Glutamatergic neuron (in vitro differentiated cells): ENCODE results near the gene NMU. TPM values are rescaled to one million over a fixed set of nuclear protein-coding genes. Genes with fewer than 3 reads are reported as not detected.

Source experiments
- DNase-seq: peaks from one replicate; pipeline ENCODE4 v3.0.0; 2022
- H3K27ac Mint-ChIP-seq: one replicate; pipeline ENCODE4 v1.8.0; 2020; ENCODE audit warnings: mild to moderate bottlenecking, mixed read lengths, inconsistent platforms; ENCODE audit not compliant: unreplicated experiment
- H3K27me3 Mint-ChIP-seq: one replicate; pipeline ENCODE4 v1.8.0; 2020; ENCODE audit warnings: mild to moderate bottlenecking, moderate library complexity, mixed read lengths, inconsistent platforms; ENCODE audit not compliant: unreplicated experiment
- H3K36me3 Mint-ChIP-seq: one replicate; pipeline ENCODE4 v1.8.0; 2020; ENCODE audit warnings: mild to moderate bottlenecking, mixed read lengths, inconsistent platforms; ENCODE audit not compliant: unreplicated experiment
- H3K4me1 Mint-ChIP-seq: one replicate; pipeline ENCODE4 v1.8.0; 2020; ENCODE audit warnings: mild to moderate bottlenecking, low read depth, mixed read lengths, inconsistent platforms; ENCODE audit not compliant: unreplicated experiment
- H3K4me3 Mint-ChIP-seq: one replicate; pipeline ENCODE4 v1.8.0; 2020; ENCODE audit warnings: mild to moderate bottlenecking, mixed read lengths, inconsistent platforms; ENCODE audit not compliant: unreplicated experiment
- H3K9me3 Mint-ChIP-seq: one replicate; pipeline ENCODE4 v1.8.0; 2020; ENCODE audit warnings: mild to moderate bottlenecking, moderate library complexity, mixed read lengths, inconsistent platforms; ENCODE audit not compliant: unreplicated experiment
- total RNA-seq: library from RNA; stranded (reverse); fragmentation: NEBNext Ultra II Directional; extraction: Animal tissue kit (Norgen Biotek cat#: 25700); gene quantifications from one replicate; pipeline ENCODE4 v1.2.1, GENCODE V29; 2021; ENCODE audit not compliant: unreplicated experiment
- TF ChIP-seq, protein P1 (sequence below): fragments of 200-600 bp; sonication (generic); IDR thresholded peaks from one replicate; pipeline ENCODE4 v1.5.0; 2021; ENCODE audit not compliant: partially characterized antibody, unreplicated experiment

The NMU gene
- total RNA-seq, 1 donor from 2014 or later, result 9.4 TPM

DNA sequence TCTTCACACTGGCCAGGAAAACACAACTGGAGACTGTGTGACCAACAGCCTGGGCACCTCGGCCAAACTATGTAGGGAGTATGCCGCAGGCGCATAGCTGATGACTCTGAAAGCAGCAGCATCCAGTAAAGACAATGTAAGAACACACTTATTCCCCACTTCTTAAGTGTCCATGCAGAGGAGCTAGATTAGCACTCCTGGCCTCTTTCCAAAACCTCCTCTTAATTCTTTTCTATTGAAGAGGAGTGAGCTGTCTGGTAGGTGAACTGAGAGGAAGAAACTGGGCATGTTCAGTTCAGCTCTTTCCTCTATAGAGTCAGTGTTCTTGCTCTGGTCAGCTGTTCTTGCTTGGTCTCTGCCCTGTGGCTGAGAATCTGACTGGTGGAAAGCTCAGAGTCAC is 21.1 kb downstream of the NMU start:
- no peak overlapping the region for H3K4me3 Mint-ChIP-seq
- H3K27ac Mint-ChIP-seq, result no peak overlapping the region
- H3K4me1 Mint-ChIP-seq, result no peaks in the 10 kb centered on the region
- DNase-seq, result no peak
- TF ChIP-seq, protein P1, sequence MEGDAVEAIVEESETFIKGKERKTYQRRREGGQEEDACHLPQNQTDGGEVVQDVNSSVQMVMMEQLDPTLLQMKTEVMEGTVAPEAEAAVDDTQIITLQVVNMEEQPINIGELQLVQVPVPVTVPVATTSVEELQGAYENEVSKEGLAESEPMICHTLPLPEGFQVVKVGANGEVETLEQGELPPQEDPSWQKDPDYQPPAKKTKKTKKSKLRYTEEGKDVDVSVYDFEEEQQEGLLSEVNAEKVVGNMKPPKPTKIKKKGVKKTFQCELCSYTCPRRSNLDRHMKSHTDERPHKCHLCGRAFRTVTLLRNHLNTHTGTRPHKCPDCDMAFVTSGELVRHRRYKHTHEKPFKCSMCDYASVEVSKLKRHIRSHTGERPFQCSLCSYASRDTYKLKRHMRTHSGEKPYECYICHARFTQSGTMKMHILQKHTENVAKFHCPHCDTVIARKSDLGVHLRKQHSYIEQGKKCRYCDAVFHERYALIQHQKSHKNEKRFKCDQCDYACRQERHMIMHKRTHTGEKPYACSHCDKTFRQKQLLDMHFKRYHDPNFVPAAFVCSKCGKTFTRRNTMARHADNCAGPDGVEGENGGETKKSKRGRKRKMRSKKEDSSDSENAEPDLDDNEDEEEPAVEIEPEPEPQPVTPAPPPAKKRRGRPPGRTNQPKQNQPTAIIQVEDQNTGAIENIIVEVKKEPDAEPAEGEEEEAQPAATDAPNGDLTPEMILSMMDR, result no peak
- no peaks in the 10 kb centered on the region for H3K9me3 Mint-ChIP-seq
- no peaks in the 10 kb centered on the region for H3K36me3 Mint-ChIP-seq
- H3K27me3 Mint-ChIP-seq, result peaks cover 3% of the 10 kb centered on the region

DNA sequence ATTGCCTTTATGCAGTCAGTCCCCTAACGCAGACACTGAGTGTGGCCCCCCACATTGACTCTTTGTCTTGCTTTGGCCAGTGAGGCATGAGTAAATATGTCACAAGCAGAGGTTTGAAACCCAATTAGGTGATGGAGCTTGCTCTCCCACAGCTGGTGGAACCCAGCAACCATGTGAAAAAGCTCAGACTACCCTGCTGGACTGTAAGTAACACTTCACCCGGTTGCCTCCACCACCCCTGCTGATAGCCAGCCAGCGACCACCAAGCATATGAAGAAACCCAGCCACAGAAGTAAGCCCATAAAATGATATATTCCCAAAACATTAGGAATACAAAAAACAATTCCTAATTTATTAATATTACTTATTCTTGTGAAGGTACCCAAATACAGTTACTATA is 22.5 kb downstream of the NMU start:
- no peaks in the 10 kb centered on the region for H3K9me3 Mint-ChIP-seq
- H3K27ac Mint-ChIP-seq, result no peak overlapping the region
- no peak for DNase-seq

DNA sequence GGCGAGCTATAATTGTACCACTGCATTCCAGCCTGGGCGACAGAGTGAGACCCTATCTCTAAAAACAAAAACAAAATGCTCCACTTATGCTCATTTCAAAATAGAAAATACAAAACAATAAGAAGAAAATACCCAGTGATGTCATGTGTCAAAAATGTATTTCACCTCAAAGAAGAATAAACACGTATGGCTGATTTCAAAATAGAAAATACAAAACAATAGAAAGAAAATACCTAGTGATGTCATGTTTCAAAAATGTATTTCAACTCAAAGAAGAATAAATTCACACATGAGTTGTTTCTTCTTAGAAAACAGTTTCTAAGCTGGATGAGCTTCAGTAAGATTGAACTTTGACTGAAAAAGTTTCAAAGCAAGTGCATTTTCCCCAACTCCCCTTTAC is 23.8 kb downstream of the NMU start:
- Mint-ChIP-seq H3K27me3 (no peaks in the 10 kb centered on the region), H3K4me3 (no peak overlapping the region), H3K9me3 (no peaks in the 10 kb centered on the region), H3K36me3 (no peaks in the 10 kb centered on the region), H3K27ac (no peak overlapping the region), H3K4me1 (no peaks in the 10 kb centered on the region)
- no peak for DNase-seq
- TF ChIP-seq, protein P1, result no peak

More for the DNA sequence above, 22.5 kb downstream of the NMU start:
- Mint-ChIP-seq H3K4me1 (no peaks in the 10 kb centered on the region), H3K4me3 (no peak overlapping the region), H3K27me3 (peaks cover 3% of the 10 kb centered on the region), H3K36me3 (no peaks in the 10 kb centered on the region)
- TF ChIP-seq, protein P1, result no peak

DNA sequence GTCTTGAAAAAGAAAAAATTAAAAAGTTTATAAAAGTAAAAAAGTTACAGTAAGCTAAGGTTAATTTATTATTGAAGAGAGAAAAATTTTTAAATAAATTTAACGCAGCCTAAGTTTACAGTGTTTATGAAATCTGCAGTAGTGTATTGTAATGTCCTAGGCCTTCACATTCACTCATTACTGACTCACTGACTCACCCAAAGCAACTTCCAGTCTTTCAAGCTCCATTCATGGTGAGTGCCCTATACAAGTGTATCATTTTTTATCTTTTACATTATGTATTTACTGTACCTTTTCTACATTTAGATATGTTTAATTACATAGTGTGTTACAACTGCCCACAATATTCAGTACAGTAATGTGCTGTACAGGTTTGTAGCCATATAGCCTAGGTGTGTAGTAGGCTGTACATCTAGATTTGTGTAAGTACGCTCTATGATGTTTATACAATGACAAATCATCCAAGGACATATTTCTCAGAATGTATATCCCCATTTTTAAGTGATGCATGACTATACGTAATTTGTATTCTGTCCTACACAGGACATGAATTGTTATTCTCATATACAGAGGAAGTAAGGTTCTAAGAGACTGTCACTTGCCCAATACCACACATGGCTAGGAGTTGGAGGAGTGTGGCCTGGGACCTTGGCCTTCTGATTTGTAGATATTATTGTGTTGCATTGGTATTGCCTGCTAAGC is 24.6 kb downstream of the NMU start:
- H3K9me3 Mint-ChIP-seq, result no peaks in the 10 kb centered on the region
- no peaks in the 10 kb centered on the region for H3K27me3 Mint-ChIP-seq

DNA sequence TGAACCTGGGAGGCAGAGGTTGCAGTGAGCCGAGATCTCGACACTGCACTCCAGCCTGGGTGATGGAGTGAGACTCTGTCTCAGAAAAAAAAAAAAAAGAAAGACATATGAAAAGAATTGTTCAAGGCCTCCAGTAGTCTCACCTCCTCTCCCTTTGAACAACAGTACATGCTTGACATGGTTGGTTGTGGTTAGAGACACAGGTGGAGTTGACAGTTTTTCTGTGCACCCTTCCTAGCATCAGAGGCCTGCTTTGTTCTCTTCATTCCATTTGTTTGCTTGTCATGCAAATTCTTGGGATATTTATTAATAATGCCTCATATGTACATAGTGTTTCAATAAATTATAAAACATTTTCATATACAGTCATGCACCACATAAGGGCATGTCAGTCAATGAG is 25.7 kb downstream of the NMU start:
- no peaks in the 10 kb centered on the region for H3K27me3 Mint-ChIP-seq
- H3K36me3 Mint-ChIP-seq, result no peaks in the 10 kb centered on the region
- TF ChIP-seq, protein P1, result no peak
- H3K27ac Mint-ChIP-seq, result no peak overlapping the region
- no peak for DNase-seq
- no peaks in the 10 kb centered on the region for H3K9me3 Mint-ChIP-seq
- no peak overlapping the region for H3K4me3 Mint-ChIP-seq
- H3K4me1 Mint-ChIP-seq, result no peaks in the 10 kb centered on the region

More for the DNA sequence above, 24.6 kb downstream of the NMU start:
- TF ChIP-seq, protein P1, result no peak
- Mint-ChIP-seq H3K4me1 (no peaks in the 10 kb centered on the region), H3K27ac (no peak overlapping the region), H3K4me3 (no peak overlapping the region), H3K36me3 (no peaks in the 10 kb centered on the region)
- DNase-seq, result no peak
